ENCODE results near the gene HPGDS.
"Not testable (repeated sequence)": the region's sequence is repeated elsewhere in the genome, so short reads cannot be mapped to it uniquely, and the experiment has no call there.

The HPGDS gene

DNA sequence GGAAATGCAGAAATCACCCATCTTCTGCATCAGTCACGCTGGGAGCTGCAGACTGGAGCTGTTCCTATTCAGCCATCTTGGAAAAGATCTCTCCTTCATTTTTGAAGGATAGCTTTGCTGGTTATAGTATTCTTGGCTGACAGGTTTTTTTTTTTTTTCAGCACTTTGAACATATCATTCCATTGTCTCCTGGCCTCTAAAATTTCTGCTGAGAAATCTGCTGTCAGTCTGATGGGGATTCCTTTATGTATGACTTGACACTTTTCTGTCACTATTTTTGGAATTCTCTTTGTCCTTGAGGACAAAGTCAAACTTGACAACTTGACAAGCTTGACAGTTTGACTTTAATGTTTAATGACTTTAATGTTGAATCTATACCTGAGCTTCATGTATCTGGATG, 16.8 kb downstream of the HPGDS start:
- no peak for DNase-seq (ENCODE audit: low read depth)

DNA sequence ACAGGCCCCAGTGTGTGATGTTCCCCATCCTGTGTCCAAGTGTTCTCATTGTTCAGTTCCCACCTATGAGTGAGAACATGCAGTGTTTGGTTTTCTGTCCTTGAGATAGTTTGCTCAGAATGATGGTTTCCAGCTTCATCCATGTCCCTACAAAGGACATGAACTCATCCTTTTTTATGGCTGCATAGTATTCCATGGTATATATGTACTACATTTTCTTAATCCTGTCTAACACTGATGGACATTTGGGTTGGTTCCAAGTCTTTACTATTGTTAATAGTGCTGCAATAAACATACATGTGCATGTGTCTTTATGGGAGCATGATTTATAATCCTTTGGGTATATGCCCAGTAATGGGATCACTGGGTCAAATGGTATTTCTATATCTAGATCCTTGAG, 22.7 kb downstream of the HPGDS start:
- DNase-seq (ENCODE audit: low read depth), result not testable (repeated sequence)

DNA sequence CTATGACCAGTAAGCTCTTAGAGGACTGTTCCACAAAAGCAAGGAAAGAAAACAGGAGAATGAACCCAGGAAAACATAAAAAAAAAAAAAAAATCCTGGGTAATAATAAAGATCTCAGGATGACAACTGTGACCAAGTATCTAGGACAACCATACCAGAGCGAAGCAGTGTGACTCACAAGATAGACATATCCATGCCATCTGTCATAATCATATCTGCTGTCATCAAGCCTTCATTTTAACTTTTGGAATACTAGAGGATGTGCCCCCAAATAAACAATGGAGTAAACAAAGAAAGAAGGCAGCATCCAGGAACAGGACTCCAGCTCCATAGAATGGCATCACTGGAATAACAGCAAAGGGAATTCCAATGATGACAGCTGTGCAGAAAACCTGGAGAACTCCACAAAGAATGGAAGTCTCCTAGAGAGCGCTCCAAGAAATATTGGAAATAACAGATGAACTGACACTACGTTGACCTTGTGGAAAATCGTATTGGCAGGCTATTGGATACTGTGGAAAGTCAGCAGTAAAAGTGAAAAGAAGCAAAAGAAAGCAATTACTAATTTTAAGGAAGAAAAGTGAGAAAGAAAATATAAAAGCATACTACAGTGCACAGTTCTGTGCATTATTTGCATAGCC, 35.3 kb downstream of the HPGDS start:
- DNase-seq (ENCODE audit: low read depth), result no peak

DNA sequence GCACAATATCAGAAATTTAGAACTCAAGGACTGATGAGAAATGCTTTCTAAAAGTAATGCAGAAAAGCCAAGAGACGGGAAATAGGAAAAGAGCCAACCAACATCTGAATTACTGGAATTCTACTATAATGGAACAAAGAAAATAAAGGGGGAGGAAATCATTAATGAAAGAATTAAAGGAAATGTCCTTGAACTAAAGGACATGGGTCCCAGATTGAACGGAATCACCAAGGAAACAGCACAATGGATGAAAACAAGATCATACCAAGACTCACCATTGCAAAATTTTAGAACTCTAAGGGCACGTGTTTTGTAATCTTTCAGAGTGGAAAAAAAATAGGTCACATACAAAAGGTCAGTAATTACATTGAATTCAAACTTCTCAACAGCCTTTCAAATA, 35.9 kb downstream of the HPGDS start:
- no peak for DNase-seq (ENCODE audit: low read depth)

DNA sequence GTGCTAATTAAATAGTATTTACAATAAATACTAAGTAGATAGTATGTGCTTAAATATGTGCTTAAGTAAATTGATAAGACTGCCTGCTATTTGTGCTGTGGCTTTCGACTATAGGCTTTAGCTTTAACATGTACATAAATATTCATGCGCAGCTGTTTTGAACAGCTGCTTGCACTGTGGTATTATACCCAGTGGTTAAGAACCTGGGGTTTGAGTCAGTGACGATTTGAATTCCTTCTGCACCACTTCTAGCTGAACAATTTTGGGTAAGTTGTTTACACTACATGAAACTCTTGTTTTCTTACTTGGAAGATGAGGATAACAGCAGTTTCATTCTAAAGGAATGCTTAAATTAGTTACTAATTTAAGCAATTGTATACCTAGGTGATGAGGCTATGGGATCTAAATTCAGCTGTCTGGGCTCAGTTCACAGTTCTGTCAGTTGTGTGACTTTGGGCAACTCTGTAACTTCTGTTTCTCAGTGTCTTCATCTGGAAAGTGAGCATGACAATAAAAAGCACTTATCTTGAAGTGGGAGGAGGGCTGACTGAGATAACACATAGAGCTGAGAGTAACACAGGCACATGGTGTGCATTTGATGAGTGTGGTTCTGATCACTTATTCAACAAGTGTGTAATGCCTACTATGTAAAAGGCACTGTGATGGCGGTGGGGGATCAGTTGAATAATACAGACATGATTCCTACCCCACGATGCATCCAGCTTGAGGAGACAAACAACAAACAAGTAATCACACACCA, 37.0 kb downstream of the HPGDS start:
- DNase-seq (ENCODE audit: low read depth), result no peak

DNA sequence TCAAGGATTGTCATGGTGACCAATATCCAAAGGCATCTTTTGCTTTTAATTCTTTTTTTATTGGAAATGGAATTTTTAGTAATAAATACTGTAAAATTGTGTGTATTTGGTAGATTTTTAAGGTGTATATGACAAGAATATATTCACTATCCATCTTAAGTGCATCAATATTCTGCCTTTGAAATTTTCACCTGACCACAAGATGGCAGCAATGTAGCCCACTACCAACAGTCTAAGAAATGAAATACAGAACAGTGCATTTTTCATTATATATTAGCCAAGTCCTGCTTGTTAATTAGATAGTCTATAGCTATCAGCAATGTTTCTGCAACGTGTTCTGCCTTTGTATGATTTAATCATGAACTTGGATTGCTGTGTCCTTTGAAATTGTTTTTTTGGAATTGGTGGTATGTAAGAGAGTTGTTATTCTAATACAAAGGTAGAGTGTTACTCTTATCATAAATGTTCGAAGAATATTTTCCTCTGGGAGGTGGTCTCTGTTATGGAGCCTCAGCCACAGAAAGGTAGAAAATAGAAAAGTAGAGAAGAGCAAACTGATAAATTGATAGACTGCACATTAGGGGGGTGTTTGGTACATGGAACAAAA, 38.2 kb downstream of the HPGDS start:
- DNase-seq (ENCODE audit: low read depth), result no peak

DNA sequence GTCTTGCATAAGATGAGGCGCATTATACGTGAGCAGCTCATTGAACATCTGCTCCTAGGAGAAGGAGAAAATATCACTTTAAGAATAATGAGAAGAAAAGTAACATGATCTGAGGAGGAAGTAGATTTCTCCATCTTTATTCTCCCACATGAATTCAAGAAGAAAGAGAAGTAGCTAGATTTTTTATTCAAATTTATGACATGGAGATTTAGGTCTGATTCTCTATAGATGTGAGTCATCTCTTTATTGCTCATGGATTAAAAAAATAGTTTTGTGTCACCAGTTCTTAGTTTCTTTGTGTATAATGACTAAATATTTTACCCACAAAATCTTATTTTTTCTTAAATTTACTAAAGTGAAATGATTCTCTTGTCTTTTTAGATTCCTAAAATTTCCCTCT, 40.4 kb downstream of the HPGDS start:
- DNase-seq (ENCODE audit: low read depth), result no peak

DNA sequence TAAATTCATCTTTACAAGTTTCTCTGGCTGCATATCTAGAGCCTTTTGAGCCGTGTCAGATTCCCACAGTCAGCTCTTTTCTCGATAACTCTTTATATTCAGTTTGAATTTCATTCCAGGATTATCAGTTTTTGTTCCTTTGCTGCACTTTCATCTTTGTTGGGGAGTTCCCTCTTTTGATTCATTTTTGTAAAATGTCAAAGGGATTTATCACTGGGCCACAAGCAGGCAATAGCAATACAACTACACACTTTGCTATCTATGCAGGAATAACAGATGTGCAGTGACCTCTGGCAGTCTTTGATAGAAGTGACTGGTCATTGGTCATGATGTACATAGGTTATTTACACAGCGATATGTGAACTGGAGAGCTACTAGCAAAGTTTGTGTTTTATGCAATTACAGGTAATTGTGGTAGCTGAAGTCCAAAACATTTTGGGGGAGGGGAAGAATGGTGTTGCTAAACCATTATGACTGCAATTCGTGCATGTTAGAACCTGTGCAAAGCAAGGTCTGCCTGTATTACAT, 43.8 kb downstream of the HPGDS start:
- no peak for DNase-seq (ENCODE audit: low read depth)

DNA sequence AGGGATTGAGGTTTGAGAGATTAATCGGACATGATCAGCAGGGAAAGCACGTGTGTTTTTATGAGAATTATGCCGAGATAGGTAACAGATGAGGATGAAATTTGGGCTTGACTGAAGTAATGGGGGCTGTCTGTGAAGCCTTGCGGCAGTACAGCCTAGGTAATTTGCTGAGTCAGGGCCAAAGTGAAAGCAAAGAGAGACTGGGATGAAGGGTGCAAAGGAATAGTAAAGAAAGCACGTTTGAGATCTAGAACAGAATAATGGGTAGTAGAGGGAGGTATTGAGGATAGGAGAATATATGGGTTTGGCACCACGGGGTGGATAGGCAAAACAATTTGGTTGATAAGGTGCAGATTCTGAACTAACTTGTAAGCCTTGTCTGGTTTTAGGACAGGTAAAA, 47.2 kb downstream of the HPGDS start:
- not testable (repeated sequence) for DNase-seq (ENCODE audit: low read depth)

DNA sequence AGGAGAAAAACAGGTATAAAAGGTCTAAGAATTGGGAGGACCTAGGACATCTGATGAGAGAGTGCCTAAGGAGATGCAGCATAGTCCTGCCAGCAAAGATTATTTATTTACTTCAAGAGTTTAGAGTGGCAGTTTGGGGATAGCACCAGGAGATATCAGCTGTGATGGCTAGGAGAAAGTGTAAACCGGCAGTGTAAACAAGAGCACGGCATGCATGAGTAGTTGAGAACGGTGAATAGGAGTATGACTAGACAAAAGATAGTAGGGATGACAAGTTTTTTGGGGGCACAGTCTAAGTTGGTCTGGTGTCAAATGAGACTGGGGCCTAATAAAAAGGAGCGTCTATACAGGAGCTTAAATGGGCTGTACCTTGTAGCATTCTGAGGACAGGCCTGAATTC, 48.7 kb downstream of the HPGDS start:
- DNase-seq (ENCODE audit: low read depth), result not testable (repeated sequence)

DNA sequence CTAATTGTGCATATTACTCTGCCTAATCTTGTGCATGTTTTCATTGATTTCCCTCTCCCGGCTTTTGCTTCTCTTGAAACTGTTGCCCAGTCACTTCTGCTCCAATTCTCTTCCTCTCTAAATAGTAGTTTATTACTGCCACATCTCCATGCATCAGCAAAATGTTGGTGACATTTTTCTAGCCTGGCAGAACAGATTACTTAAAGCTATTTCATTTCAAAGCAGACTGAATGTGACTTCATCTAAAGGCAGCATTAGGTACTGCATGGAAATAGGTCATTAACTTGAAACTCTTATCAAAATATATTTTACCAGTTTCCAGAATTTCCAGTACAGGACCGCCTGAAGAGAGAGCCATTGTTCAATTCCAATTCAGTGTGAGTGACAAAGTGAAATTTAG, 52.4 kb downstream of the HPGDS start:
- no peak for DNase-seq (ENCODE audit: low read depth)

DNA sequence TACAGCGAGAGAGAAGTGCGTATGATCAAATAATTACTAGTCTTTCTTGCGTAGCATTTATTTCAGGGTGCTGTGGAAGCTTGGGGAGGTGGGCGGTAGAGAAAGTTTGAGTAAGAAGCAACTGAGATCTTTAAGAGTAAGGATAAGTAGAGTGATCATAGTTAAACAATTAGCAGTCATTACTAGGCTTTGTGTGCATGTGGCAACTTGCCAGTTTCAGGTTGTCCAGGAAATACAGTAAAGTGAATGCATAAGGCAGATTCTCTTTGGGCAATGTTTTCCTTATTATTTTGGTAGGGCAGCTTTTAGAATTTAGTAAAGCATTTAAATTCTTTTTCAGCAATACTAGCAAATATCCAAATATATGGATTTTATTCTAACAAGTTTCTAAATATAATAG, 57.0 kb downstream of the HPGDS start:
- DNase-seq (ENCODE audit: low read depth), result no peak

DNA sequence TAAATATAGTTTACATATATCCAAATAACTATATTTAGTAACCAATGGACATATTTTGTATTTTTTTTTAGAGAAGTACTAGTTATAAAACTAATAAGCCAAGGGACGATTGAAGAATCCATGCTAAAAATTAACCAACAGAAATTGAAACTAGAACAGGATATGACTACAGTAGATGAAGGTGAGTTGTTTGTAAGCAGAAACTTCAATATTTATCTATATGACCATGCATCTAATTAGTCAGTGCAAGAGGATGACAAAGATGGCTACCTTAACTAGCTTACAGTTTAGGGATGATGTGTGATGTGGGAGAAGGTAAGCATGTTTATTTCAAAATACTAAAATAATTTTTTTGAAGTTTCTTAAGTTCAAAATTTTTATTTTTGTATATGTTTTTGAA, 57.7 kb downstream of the HPGDS start:
- no peak for DNase-seq (ENCODE audit: low read depth)

DNA sequence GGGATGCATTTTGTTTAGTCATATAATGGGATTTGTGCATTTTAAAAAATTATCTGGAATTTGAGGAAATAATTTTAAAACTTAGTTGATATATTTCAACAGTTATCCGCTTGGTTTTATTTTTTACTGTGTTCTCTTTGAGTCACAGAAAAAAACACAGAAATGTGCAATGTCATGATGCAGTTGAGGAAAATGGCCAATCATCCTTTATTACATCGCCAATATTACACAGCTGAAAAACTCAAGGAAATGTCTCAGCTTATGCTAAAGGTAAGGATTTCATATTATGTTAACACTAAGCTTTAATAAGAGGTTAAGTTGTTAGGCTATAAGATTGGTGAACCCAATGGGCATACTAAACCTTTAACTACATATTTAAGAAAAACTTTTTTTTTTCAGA, 63.9 kb downstream of the HPGDS start:
- DNase-seq (ENCODE audit: low read depth), result no peak

DNA sequence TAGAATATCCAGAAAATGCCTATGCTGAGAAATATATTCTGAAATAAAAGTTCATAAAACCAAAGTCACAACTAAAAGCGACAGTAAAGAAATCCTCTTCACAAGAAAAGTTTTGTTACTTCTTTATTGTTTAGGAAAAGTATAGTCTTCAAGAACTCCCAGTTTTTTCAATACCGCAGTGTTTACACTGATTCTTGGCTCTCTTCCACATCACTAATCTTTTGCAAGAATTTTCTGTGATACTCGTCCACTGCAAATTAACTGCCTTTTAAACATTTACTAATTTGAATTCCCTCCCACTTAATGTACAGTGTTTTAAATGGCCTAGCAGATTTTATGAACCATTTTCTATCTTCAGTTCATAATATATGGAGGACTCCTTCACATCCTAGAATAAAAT, 65.1 kb downstream of the HPGDS start:
- DNase-seq (ENCODE audit: low read depth), result no peak

DNA sequence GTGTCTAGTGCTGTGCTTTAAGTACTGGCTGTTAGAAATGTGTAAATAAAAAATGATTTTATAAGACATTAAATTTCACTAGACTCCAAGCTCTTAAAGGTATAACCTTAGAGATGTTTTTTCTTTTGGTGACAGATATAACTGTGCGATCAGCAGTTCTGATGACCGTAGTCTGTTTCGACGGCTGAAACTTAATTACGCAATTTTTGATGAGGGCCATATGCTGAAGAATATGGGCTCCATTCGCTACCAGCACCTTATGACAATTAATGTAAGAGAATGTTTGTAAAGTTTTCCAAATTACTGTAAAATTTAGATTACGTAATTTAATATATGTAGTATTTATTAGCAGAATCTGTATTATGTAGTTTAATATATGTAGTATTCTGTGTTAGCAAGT, 66.4 kb downstream of the HPGDS start:
- DNase-seq (ENCODE audit: low read depth), result no peak

DNA sequence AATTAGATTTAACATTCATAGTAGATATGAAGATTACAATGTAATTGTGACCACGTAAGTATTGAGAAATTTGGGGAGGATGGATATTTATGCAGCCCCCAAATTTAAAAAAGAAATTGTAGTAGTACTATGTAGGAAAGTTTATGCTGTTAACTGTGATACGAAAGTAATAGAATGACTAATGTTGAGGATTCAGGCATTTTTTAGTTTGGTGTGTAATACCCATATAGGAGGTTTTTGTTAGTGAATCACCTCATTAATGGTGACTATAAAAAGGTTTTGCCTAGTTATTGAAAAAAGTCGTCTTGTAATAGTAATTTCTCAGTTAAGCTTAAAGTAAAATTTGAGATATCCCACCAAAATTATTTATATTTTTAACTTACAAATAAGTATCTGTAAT, 67.7 kb downstream of the HPGDS start:
- DNase-seq (ENCODE audit: low read depth), result peak; percentile 22

DNA sequence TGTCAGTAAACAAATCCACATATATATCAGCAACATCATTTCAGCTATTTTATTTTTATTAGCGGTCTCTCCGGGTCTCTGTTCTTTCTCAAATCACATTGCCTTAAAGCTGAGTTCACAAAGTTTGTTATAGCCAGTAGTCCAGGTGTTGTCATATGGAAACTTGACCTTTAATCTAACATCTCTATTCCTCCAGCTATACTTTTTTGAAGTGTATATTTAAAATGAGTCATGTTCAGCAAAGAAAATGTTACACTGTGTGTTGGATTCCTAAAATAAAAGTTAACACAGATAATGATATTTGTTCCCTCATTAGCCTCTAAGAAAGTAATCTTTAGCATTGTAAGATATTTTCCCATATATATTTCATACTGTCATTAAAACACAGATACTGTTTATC, 71.4 kb downstream of the HPGDS start:
- DNase-seq (ENCODE audit: low read depth), result no peak

DNA sequence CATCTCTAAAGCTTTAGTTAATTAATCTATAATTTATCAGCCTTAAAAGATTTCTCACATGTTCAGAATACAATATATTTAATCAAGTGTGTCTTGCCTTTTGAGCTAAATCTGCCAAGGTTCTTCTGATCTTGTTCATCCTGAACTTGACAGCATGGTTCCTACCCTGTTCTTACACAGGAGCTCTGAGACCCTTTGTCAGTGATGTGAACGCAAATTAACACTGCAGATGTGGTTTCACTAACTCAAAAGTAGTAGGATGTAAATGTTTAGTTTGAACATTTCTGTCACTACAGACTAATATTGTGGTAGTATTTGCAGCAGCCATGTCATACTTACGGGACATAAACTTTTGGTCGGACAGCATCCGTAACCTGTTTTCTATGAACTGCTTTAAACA, 75.6 kb downstream of the HPGDS start:
- DNase-seq (ENCODE audit: low read depth), result no peak

DNA sequence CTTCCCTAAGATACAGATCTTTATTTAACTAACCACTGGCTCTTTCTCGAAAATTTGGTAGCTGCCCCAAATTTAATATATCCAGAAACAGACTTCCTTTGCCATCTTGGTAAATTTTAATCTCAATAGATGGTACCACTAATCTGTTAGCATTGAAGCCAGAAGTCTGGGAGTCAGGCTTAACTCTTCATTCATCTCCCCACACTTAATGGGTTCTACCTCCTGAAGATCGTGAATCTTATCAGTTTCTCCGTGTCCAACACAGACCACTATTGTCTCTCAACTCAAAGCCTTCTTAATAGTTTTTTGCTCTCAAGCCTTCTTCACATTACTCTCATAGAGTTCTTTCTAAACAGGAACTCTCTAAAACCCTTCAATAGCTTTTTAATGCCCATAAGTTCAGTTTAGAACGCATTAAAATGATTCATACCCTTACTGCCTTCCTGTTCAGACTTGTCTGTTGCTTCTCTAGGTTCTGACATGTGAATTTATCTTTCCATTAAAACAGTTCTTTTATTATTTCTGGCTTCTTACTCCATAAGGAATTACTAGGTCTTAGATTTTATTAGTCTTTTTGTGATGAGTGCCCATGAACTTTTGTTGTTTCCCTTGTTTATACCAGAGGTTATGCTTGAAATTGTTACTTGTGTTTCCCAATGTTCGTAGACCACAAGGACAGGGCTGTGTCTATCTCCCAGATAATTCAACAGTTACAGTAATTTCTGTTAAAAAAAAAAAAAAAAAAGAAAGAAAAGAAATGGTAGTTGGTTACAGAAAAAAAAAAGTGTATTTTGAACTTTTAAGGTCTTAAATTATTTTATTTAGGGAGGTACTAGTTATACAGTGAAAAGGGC, 80.2 kb downstream of the HPGDS start:
- DNase-seq (ENCODE audit: low read depth), result no peak

DNA sequence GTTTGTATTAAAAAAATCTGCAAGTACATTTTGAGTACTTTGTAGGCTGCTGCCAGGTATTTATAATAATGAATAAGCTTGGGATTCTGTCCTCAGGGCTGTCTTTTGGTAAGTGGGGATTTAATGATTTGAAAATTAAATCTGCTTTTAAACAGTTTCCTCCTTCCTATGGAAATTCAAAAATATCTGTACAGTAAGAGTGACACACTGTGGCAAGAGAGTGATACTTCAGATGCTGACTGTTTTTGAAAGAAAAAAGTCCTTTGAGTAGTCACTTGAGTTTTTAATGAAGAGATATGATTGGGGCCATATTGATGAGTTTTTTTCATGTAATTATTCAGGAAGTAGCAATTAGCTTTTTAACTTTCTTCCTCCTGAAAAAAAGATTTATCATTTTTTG, 85.8 kb downstream of the HPGDS start:
- no peak for DNase-seq (ENCODE audit: low read depth)

DNA sequence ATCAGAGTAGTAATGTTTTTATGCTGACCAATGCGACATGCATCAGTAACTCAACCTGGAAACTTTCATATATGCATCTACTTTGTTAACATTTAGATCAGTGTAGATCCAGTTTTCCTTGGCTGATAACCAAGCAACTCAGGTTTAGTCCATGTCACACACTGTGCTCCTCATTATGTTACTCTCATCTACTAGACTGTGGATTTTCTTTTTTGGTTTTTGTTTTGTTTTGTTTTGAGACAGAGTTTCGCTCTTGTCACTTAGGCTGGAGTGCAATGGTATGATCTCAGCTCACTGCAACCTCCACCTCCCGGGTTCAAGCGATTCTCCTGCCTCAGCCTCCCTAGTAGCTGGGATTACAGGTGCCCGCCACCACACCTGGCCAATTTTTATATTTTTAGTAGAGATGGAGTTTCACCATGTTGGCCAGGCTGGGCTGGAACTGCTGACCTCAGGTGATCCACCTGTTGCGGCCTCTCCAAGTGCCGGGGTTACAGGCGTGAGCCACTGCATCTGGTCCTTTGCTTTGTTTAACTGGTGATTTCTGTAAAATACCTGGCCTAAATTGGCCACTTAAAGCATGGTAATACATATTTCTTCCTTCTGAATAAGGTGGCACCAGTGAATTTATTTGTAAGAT, 86.4 kb downstream of the HPGDS start:
- DNase-seq (ENCODE audit: low read depth), result no peak
